Caco-2 (cell line): ENCODE results near the gene IQSEC1. TPM values are rescaled to one million over a fixed set of nuclear protein-coding genes. Genes with fewer than 3 reads are reported as not detected.

Source experiments
- BruUV-seq: library from RNA; stranded (reverse); fragments of 400-500 nt; replicated peaks from 2 replicates; lab custom pipeline; 2021; lab: Mats Ljungman, UMichigan
- CTCF ChIA-PET: fragments of 300-600 bp; sonication (Branson Sonifier 250); formaldehyde crosslinking; loops from one replicate; lab custom pipeline; 2022; ENCODE audit warnings: antibody characterized with exemption; lab: Charles Lee
- POLR2A ChIA-PET: fragments of 300-600 bp; sonication (Branson Sonifier 250); formaldehyde crosslinking; loops from one replicate; lab custom pipeline; 2022; ENCODE audit warnings: antibody characterized with exemption; lab: Charles Lee
- DNase-seq, 2 experiments: peaks; one replicate each; pipeline versions ENCODE4 v3.0.0 to v3.0.0-alpha.2; 2020 to 2022
- H3K27me3 ChIP-seq: replicated peaks from 2 replicates; pipeline ENCODE4 v1.6.0; 2011; ENCODE audit warnings: low read length; ENCODE audit not compliant: control insufficient read depth, insufficient read depth
- H3K36me3 ChIP-seq: 2 replicates; pipeline ENCODE4 v1.5.1; 2011; ENCODE audit warnings: low read length; ENCODE audit not compliant: control insufficient read depth, insufficient read depth
- H3K4me1 ChIP-seq: fragments of 250-450 bp; sonication (Bioruptor Pico); 2 replicates; pipeline ENCODE4 v1.5.1; 2020; ENCODE audit warnings: mild to moderate bottlenecking
- H3K4me3 ChIP-seq: 2 replicates; pipeline ENCODE4 v1.5.1; 2011; ENCODE audit warnings: low read depth, mild to moderate bottlenecking, control low read depth, low read length
- H3K9me3 ChIP-seq: fragments of 250-450 bp; sonication (Bioruptor Pico); 2 replicates; pipeline ENCODE4 v1.5.1; 2020; ENCODE audit warnings: mild to moderate bottlenecking, moderate library complexity
- H3K27ac Mint-ChIP-seq: one replicate; pipeline ENCODE4 v1.8.0; 2022; ENCODE audit warnings: mixed read lengths; ENCODE audit not compliant: unreplicated experiment
- H3K27me3 Mint-ChIP-seq: one replicate; pipeline ENCODE4 v1.8.0; 2022; ENCODE audit warnings: mixed read lengths; ENCODE audit not compliant: insufficient read depth, unreplicated experiment
- H3K36me3 Mint-ChIP-seq: one replicate; pipeline ENCODE4 v1.8.0; 2022; ENCODE audit warnings: mild to moderate bottlenecking, mixed read lengths; ENCODE audit not compliant: insufficient read depth, unreplicated experiment
- H3K4me1 Mint-ChIP-seq: one replicate; pipeline ENCODE4 v1.8.0; 2022; ENCODE audit warnings: low read depth, mixed read lengths; ENCODE audit not compliant: unreplicated experiment
- H3K4me3 Mint-ChIP-seq: one replicate; pipeline ENCODE4 v1.8.0; 2022; ENCODE audit warnings: mild to moderate bottlenecking, moderate library complexity, mixed read lengths; ENCODE audit not compliant: unreplicated experiment
- H3K9me3 Mint-ChIP-seq: one replicate; pipeline ENCODE4 v1.8.0; 2022; ENCODE audit warnings: mixed read lengths; ENCODE audit not compliant: unreplicated experiment
- intact Hi-C: fragments of 100-400 bp; cut with micrococcal nuclease; formaldehyde crosslinking; loops from one replicate; pipeline ENCODE4 v1.10.0; 2022; ENCODE audit not compliant: unreplicated experiment
- total RNA-seq: library from RNA; stranded (reverse); gene quantifications from 2 replicates; pipeline ENCODE4 v1.2.3, GENCODE V29; 2022
- TF ChIP-seq, protein P1 (sequence below), 2 experiments: fragments of 200-600 bp in 1 of 2; IDR thresholded peaks; 1 replicate in 1 of 2; 2 replicates in 1 of 2; pipeline versions ENCODE4 v1.5.1 to v1.8.0; 2011 to 2022; ENCODE audit warnings: antibody characterized with exemption in 1 of 2, control low read depth in 1 of 2, inconsistent platforms in 1 of 2, low read depth in 1 of 2, low read length in 1 of 2, mild to moderate bottlenecking in 1 of 2, moderate library complexity in 1 of 2; ENCODE audit not compliant: insufficient read depth in 1 of 2, severe bottlenecking in 1 of 2, unreplicated experiment in 1 of 2

IQSEC1 gene
- total RNA-seq, 1 experiment from 2014 or later: 40.0 TPM

DNA sequence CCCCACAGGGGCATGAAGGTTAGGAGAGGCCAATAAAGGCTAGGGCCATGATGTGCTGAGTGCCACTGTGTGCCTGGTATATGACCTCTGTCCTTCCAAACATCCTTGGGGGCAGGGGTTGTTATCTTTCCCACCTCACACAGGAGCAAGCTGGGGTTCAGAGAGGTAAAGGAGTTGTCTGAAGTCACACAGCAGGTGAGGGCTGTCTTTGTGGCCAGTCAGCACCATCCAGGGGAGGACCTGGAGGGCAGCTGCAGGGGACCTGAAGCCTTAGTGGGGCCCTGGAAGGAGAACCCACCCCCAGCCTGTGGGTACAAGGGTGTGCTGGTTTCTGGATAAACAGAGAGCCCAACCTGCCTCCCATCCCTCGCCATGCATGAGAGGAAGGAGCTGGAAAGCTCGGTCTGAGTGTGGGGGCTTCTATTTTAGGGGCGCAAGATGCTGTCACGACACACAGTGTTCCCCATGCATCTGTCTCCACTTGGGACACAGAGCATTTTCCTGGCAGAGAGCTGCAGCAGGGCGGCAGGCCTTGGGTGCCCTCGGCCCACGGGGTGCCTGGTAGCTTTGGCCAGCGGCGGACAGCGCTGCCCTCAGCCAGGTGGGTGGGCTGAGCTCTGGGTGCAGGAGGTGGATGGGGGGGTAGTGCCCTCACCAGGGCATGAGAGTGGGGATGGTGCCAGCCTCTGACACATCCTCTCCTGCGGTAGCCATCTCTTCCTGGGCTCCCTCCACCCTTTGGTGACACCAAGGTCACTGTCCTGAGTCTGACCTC lies 14.7 kb downstream of the IQSEC1 start:
- POLR2A ChIA-PET: no interaction called here
- H3K27me3 ChIP-seq: no peaks in the 10 kb centered on the region; the same call in 1 of the 2 replicates
- CTCF ChIA-PET: no interaction called here
- intact Hi-C loops: no loop called here
- no peak overlapping the region for H3K27ac Mint-ChIP-seq
- H3K9me3 ChIP-seq: no peaks in the 10 kb centered on the region
- H3K4me1 Mint-ChIP-seq: no peaks in the 10 kb centered on the region
- no peak overlapping the region for H3K4me3 Mint-ChIP-seq
- peaks cover 15% of the 10 kb centered on the region for H3K27me3 Mint-ChIP-seq
- DNase-seq: no peak
- H3K36me3 Mint-ChIP-seq: no peaks in the 10 kb centered on the region
- TF ChIP-seq, protein P1, sequence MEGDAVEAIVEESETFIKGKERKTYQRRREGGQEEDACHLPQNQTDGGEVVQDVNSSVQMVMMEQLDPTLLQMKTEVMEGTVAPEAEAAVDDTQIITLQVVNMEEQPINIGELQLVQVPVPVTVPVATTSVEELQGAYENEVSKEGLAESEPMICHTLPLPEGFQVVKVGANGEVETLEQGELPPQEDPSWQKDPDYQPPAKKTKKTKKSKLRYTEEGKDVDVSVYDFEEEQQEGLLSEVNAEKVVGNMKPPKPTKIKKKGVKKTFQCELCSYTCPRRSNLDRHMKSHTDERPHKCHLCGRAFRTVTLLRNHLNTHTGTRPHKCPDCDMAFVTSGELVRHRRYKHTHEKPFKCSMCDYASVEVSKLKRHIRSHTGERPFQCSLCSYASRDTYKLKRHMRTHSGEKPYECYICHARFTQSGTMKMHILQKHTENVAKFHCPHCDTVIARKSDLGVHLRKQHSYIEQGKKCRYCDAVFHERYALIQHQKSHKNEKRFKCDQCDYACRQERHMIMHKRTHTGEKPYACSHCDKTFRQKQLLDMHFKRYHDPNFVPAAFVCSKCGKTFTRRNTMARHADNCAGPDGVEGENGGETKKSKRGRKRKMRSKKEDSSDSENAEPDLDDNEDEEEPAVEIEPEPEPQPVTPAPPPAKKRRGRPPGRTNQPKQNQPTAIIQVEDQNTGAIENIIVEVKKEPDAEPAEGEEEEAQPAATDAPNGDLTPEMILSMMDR (IDR thresholded peaks at IDR 0.05; ENCODE audit: insufficient read depth in 1 of 2, low read depth in 1 of 2, low read length in 1 of 2, severe bottlenecking in 1 of 2, unreplicated experiment in 1 of 2): no peak
- no peaks in the 10 kb centered on the region for H3K4me1 ChIP-seq
- no peaks in the 10 kb centered on the region for H3K36me3 ChIP-seq
- no TSS peak for BruUV-seq
- H3K4me3 ChIP-seq: no peak overlapping the region
- no peaks in the 10 kb centered on the region for H3K9me3 Mint-ChIP-seq

DNA sequence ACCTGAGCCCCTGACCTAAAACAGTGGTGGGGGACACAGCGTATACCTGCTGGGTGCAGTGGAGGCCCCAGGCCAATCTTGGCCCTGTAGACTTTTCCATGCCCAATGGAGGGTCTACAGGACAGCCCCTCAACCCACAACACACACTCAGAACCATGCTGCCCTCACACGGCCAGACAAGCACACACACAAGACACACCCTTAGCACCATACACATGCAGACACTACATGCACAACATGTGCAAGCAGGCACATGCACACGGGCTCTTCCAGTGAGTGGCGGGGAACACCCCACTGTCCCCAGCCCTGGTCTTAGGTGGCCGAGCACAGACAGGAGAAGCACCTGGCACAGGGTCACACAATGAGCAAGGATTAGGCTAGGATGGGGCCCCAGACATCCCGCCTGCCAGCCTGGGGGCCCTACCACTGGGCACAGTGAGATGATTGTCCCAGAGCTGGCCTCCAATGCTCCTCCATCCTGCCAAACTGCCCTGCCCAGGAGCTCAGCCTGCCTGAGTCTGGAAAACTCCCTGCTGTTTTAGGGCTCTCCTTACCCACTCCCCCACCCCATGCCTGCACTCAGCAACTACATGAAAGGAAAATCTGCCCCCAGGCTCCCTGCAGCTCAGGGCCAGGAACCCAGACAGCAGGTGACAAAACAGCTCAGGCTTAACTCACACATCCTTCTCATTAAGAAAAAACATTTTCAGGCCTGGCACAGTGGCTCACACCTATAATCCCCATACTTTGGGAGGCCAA lies 15.8 kb downstream of the IQSEC1 start:
- no peaks in the 10 kb centered on the region for H3K9me3 Mint-ChIP-seq
- H3K36me3 Mint-ChIP-seq: no peaks in the 10 kb centered on the region
- ChIA-PET CTCF (no interaction called here), POLR2A (no interaction called here)
- H3K27me3 Mint-ChIP-seq: peaks cover 11% of the 10 kb centered on the region
- TF ChIP-seq, protein P1 (IDR thresholded peaks at IDR 0.05; ENCODE audit: insufficient read depth in 1 of 2, low read depth in 1 of 2, low read length in 1 of 2, severe bottlenecking in 1 of 2, unreplicated experiment in 1 of 2): no peak
- no peaks in the 10 kb centered on the region for H3K4me1 Mint-ChIP-seq
- no peak for DNase-seq
- Histone ChIP-seq H3K36me3 (no peaks in the 10 kb centered on the region), H3K4me3 (no peak overlapping the region), H3K27me3 (no peaks in the 10 kb centered on the region; the same call in 1 of the 2 replicates), H3K4me1 (no peaks in the 10 kb centered on the region), H3K9me3 (no peaks in the 10 kb centered on the region)
- no peak overlapping the region for H3K4me3 Mint-ChIP-seq
- no TSS peak for BruUV-seq
- H3K27ac Mint-ChIP-seq: no peak overlapping the region
- intact Hi-C loops: no loop called here

DNA sequence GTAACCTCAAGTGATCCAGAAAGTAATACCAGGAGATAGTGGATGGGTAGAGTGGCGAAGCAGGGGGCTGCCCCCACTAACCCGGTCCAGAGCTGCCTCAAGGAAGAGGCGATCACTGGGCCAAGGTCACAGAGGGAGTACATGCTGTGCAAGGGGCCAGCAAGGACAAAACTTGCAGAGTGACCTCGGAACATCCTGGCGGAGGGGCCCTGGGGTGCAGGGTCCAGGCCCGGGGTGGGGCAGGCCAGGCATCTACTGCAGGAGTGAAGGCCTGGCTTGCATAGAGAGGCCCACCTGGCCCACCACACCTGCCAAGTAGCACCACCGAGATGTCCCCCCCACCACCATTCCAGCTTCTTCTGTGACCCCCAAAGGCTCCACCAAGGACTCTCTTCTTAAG lies 17.6 kb downstream of the IQSEC1 start:
- Mint-ChIP-seq H3K9me3 (no peaks in the 10 kb centered on the region), H3K4me3 (no peak overlapping the region), H3K27ac (no peak overlapping the region), H3K36me3 (no peaks in the 10 kb centered on the region), H3K27me3 (peaks cover 8% of the 10 kb centered on the region), H3K4me1 (no peaks in the 10 kb centered on the region)
- no peaks in the 10 kb centered on the region; the same call in 1 of the 2 replicates for H3K27me3 ChIP-seq
- no peaks in the 10 kb centered on the region for H3K9me3 ChIP-seq
- ChIA-PET POLR2A (no interaction called here), CTCF (no interaction called here)
- no peaks in the 10 kb centered on the region for H3K36me3 ChIP-seq
- no peaks in the 10 kb centered on the region for H3K4me1 ChIP-seq
- no peak overlapping the region for H3K4me3 ChIP-seq
- DNase-seq: no peak
- intact Hi-C loops: no loop called here
- TF ChIP-seq, protein P1 (IDR thresholded peaks at IDR 0.05; ENCODE audit: insufficient read depth in 1 of 2, low read depth in 1 of 2, low read length in 1 of 2, severe bottlenecking in 1 of 2, unreplicated experiment in 1 of 2): no peak
- BruUV-seq: no TSS peak
